Fibroblast of mammary gland (primary cell): Measurements from ENCODE around the gene PRDM11.

Experiments used
- DNase-seq: peaks from one replicate; pipeline ENCODE4 v3.0.0-alpha.2; 2010; ENCODE audit warnings: low read depth
- H3K4me3 ChIP-seq: 2 replicates; pipeline ENCODE4 v1.5.1; 2011; ENCODE audit warnings: low read depth, mild to moderate bottlenecking, low read length, moderate library complexity; ENCODE audit not compliant: control insufficient read depth
- CTCF ChIP-seq: conservative IDR thresholded peaks from 2 replicates; pipeline ENCODE4 v1.5.1; 2011; ENCODE audit warnings: low read depth, low read length, inconsistent platforms; ENCODE audit not compliant: control insufficient read depth, insufficient read depth

The PRDM11 gene

DNA sequence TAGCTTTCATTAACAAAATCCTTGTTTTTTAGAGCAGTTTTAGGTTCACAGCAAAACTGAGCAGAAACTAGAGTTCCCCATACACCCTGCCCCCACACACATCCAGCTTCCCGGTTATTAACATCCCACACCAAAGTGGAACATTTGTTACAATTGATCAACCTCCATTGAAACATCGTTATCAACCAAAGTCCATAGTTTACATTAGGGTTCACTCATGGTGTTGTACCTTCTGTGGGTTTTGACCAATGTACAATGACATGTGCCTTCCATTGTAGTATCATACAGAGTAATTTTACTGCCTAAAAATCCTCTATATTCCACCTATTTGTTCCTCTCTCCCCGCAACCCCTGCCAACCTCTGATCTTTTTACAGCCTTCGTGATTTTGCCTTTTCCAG, 28.5 kb downstream of the PRDM11 start:
- no peak overlapping the region for H3K4me3 ChIP-seq
- no peak for DNase-seq
- TF ChIP-seq CTCF, result no peak

GRCh38 chr11:45176996-45177395, 30.6 kb downstream of the PRDM11 start:
- no peak overlapping the region for H3K4me3 ChIP-seq
- TF ChIP-seq CTCF, result no peak
- no peak for DNase-seq

- H3K4me3 ChIP-seq, result no peak overlapping the region
- DNase-seq, result no peak
- TF ChIP-seq CTCF, result no peak
Measured at GRCh38 chr11:45178223-45178622, 31.8 kb downstream of the PRDM11 start.

DNA sequence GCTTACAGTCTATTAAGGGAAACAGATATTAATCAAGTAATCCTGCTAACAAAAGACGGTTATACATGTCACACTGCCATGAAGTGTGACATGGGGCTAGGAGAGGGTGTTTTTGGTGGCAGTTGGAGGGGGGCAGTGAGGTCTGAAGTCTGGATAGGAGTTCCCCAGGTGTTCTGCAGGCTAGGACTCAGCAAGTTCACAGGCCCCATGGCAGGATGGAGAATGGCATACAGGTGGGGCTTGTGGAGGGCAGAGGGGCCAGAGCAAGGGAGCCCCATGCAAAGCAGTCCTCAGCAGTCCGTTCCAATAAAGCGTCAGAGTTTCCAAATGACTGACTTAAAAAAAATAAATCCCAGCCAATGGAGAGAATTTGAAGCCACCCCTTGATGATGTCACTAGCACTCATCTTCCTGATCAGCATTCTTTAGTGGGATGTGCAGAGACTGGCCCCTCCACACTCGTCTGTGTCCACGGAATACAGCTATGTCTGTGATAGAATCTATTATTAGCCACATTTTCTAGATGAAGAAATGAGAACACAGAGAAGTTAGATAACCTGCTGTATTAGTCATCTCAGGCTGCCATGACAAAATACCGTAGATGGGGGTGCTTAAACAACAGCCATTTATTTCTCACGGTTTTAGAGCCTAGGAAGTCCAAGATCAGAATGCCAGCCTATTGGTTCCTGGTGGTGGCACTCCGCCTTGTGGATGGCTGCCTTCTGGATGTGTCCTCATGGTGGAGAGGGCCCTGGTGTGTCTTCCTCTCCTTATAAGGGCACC, 32.6 kb downstream of the PRDM11 start:
- TF ChIP-seq CTCF, result no peak
- no peak for DNase-seq
- no peak overlapping the region for H3K4me3 ChIP-seq

GRCh38 chr11:45179686-45180178, 33.3 kb downstream of the PRDM11 start:
- H3K4me3 ChIP-seq, result no peak overlapping the region
- no peak for DNase-seq
- TF ChIP-seq CTCF, result no peak

DNA sequence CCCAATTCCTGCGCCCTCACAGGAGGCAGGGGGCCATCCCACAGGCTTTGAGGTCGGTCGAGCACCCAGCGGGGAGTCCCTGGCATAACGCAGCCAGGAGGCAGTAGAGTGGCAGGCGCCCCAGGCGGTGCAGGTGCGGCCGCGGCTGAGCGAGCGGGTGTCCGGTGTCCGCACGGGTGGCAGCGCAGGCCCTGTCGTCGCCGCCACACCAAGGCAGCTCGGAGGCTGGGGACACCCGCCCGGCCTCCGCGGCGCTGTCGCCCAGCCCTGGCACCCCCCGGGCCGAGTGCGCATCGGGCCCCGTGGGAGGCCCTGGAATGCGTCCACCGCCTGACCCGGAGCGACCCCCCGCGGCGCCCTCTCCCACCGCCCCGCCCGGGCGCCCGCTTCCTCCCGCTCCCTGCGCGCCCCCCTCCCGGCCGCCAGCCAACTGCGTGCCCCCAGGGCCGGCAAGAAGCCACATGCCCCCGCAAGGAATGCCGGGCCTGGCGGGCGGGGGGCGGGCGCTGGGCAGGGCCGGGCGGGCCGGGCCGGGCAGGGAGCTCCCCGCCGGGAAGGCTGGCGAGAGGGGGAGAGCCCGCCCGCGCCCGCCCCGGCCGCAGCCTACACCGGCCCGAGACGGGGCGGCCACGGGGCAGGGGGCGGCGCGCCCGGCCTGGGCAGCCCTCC, 33.9 kb downstream of the PRDM11 start:
- TF ChIP-seq CTCF, result peak; percentile 13
- H3K4me3 ChIP-seq, result no peak overlapping the region
- DNase-seq, result no peak
